Caco-2 (cell line): ENCODE data around the gene PRSS22. TPM values are rescaled to one million over a fixed set of nuclear protein-coding genes. Genes with fewer than 3 reads are reported as not detected.

ENCODE experiments used
- BruUV-seq: library from RNA; stranded (reverse); fragments of 400-500 nt; replicated peaks from 2 replicates; lab custom pipeline; 2021; lab: Mats Ljungman, UMichigan
- CTCF ChIA-PET: fragments of 300-600 bp; sonication (Branson Sonifier 250); formaldehyde crosslinking; loops from one replicate; lab custom pipeline; 2022; ENCODE audit warnings: antibody characterized with exemption; lab: Charles Lee
- POLR2A ChIA-PET: fragments of 300-600 bp; sonication (Branson Sonifier 250); formaldehyde crosslinking; loops from one replicate; lab custom pipeline; 2022; ENCODE audit warnings: antibody characterized with exemption; lab: Charles Lee
- DNase-seq, 2 experiments: peaks; one replicate each; pipeline versions ENCODE4 v3.0.0 to v3.0.0-alpha.2; 2020 to 2022
- H3K27me3 ChIP-seq: replicated peaks from 2 replicates; pipeline ENCODE4 v1.6.0; 2011; ENCODE audit warnings: low read length; ENCODE audit not compliant: control insufficient read depth, insufficient read depth
- H3K36me3 ChIP-seq: 2 replicates; pipeline ENCODE4 v1.5.1; 2011; ENCODE audit warnings: low read length; ENCODE audit not compliant: control insufficient read depth, insufficient read depth
- H3K4me1 ChIP-seq: fragments of 250-450 bp; sonication (Bioruptor Pico); 2 replicates; pipeline ENCODE4 v1.5.1; 2020; ENCODE audit warnings: mild to moderate bottlenecking
- H3K4me3 ChIP-seq: 2 replicates; pipeline ENCODE4 v1.5.1; 2011; ENCODE audit warnings: low read depth, mild to moderate bottlenecking, control low read depth, low read length
- H3K9me3 ChIP-seq: fragments of 250-450 bp; sonication (Bioruptor Pico); 2 replicates; pipeline ENCODE4 v1.5.1; 2020; ENCODE audit warnings: mild to moderate bottlenecking, moderate library complexity
- H3K27ac Mint-ChIP-seq: one replicate; pipeline ENCODE4 v1.8.0; 2022; ENCODE audit warnings: mixed read lengths; ENCODE audit not compliant: unreplicated experiment
- H3K27me3 Mint-ChIP-seq: one replicate; pipeline ENCODE4 v1.8.0; 2022; ENCODE audit warnings: mixed read lengths; ENCODE audit not compliant: insufficient read depth, unreplicated experiment
- H3K36me3 Mint-ChIP-seq: one replicate; pipeline ENCODE4 v1.8.0; 2022; ENCODE audit warnings: mild to moderate bottlenecking, mixed read lengths; ENCODE audit not compliant: insufficient read depth, unreplicated experiment
- H3K4me1 Mint-ChIP-seq: one replicate; pipeline ENCODE4 v1.8.0; 2022; ENCODE audit warnings: low read depth, mixed read lengths; ENCODE audit not compliant: unreplicated experiment
- H3K4me3 Mint-ChIP-seq: one replicate; pipeline ENCODE4 v1.8.0; 2022; ENCODE audit warnings: mild to moderate bottlenecking, moderate library complexity, mixed read lengths; ENCODE audit not compliant: unreplicated experiment
- H3K9me3 Mint-ChIP-seq: one replicate; pipeline ENCODE4 v1.8.0; 2022; ENCODE audit warnings: mixed read lengths; ENCODE audit not compliant: unreplicated experiment
- CTCF ChIP-seq, 2 experiments: fragments of 200-600 bp in 1 of 2; IDR thresholded peaks; 1 replicate in 1 of 2; 2 replicates in 1 of 2; pipeline versions ENCODE4 v1.5.1 to v1.8.0; 2011 to 2022; ENCODE audit warnings: antibody characterized with exemption in 1 of 2, control low read depth in 1 of 2, inconsistent platforms in 1 of 2, low read depth in 1 of 2, low read length in 1 of 2, mild to moderate bottlenecking in 1 of 2, moderate library complexity in 1 of 2; ENCODE audit not compliant: insufficient read depth in 1 of 2, severe bottlenecking in 1 of 2, unreplicated experiment in 1 of 2
- intact Hi-C: fragments of 100-400 bp; cut with micrococcal nuclease; formaldehyde crosslinking; loops from one replicate; pipeline ENCODE4 v1.10.0; 2022; ENCODE audit not compliant: unreplicated experiment
- total RNA-seq: library from RNA; stranded (reverse); gene quantifications from 2 replicates; pipeline ENCODE4 v1.2.3, GENCODE V29; 2022

PRSS22 gene
- total RNA-seq, 1 experiment from 2014 or later: 131 TPM

DNA sequence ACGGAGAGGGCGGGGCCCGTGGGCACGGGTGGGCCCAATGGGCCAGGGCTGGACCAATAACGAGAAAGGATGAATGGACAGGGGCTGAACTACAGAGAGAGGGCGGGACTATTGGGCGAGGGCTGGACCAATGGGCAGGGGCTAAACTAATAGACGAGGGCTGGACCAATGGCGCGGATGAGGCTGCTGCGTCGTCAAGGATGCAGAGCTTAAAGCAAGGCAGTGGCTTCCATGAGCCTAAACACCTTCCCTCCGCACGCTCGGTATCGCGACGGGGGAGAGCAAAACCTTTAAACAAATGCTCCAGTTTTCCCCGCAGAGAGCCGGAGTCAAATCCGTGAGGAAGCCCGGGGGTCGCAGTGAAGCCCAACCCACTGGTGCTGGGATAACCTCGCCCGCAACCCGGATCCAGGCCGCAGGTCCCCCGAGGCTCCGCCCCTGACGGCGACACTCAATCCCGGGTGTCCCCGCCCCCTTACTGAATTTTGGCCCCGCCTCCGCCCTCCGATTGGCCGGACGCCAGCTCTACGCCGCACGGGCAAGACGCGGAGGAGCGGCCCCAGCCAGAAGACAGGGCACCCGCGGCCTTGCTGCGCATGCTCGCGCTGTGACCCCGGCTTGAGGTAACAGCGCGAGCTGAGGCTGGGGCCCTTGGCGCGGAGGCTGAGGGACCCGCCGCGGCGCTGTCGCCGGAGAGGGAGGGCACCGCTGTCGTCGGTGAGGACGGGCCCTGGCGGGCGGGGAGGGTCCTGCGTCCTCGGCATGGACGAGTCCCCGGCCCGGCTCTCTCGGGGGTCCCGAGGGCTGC is 24.9 kb upstream of the PRSS22 start, which contains the start of gene FLYWCH2:
TSS of gene FLYWCH2 (plus strand) at position 566 of the 808 bp plus-strand sequence. CDS start 13,235 bp downstream, outside the sequence.
- intact Hi-C loops: loop anchor here (1.0 kb wide), 1 partner anchor 22 kb away; no protein-coding TSS in a partner anchor
- Histone ChIP-seq H3K4me3 (peak within 1 kb of the TSS; percentile 73), H3K4me1 (no peaks in the 10 kb centered on the region), H3K9me3 (peaks cover 16% of the 10 kb centered on the region), H3K27me3 (no peaks in the 10 kb centered on the region), H3K36me3 (no peaks in the 10 kb centered on the region)
- Mint-ChIP-seq H3K27me3 (no peaks in the 10 kb centered on the region), H3K9me3 (peaks cover 8% of the 10 kb centered on the region), H3K36me3 (no peaks in the 10 kb centered on the region), H3K4me1 (no peaks in the 10 kb centered on the region), H3K27ac (peak within 1 kb of the TSS; percentile 65), H3K4me3 (peak within 1 kb of the TSS; percentile 80)
- DNase-seq: peak; percentile 98 to 100
- peak in 1 of 2 experiments; percentile 5 for TF ChIP-seq CTCF (IDR thresholded peaks at IDR 0.05; ENCODE audit: insufficient read depth in 1 of 2, low read depth in 1 of 2, low read length in 1 of 2, severe bottlenecking in 1 of 2, unreplicated experiment in 1 of 2)
- BruUV-seq: no TSS peak
- POLR2A ChIA-PET: interaction anchor here (0.5 to 1.8 kb wide), 9 partner anchors 8 to 130 kb away, joined by 3 to 18 read pairs (median 5); partner anchors contain the start of genes FLYWCH1, PRSS41 and SRRM2
- CTCF ChIA-PET: interaction anchor here (0.7 to 2.6 kb wide), 14 partner anchors 14 to 200 kb away, joined by 3 to 16 read pairs (median 4); partner anchors contain the start of genes FLYWCH1, KCTD5 and PRSS22

DNA sequence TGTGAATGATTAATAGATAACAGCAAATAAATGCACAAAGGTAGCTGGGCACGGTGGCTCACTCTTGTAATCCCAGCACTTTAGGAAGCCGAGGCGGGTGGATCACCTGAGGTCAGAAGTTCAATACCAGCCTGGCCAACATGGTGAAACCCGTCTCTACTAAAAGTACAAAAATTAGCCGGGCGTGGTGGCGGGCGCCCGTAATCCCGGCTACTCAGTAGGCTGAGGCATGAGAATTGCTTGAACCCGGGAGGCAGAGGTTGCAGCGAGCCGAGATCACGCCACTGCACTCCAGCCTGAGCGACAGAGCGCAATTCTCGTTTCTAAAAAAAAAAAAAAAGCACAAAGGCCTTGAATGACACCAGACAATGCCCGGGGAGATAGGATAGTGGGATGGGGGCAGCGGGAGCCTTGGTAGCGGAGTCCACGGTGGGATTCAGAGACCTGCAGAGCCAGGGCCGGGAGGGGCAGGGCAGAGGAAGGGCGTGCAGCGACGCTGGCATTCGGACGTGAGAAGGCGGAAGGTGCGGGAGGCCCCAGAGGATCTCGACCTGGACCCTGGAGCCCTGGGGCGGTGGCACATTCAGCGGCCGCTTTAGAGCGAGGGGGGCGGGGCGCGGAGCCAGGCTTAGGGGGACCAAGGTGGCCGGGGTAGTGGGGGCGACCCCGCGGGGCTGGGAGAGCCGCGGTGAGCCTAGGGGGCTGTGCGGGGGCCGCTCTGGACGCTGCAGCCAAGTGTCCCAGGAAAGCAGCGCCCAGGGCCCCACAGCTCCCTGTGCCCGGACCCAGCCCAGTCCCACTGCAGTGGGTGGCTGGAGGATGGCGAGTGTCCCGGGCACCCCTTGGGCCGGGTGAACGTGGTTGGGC is 24.0 kb upstream of the PRSS22 start:
- Mint-ChIP-seq H3K4me1 (no peaks in the 10 kb centered on the region), H3K4me3 (peak overlapping the region; percentile 80), H3K27me3 (no peaks in the 10 kb centered on the region), H3K36me3 (no peaks in the 10 kb centered on the region), H3K27ac (peak overlapping the region; percentile 65), H3K9me3 (peaks cover 8% of the 10 kb centered on the region)
- intact Hi-C loops: no loop called here
- POLR2A ChIA-PET: interaction anchor here (1.0 to 1.8 kb wide), 5 partner anchors 14 to 29 kb away, joined by 4 to 18 read pairs (median 5); partner anchors contain the start of gene FLYWCH1
- H3K27me3 ChIP-seq: no peaks in the 10 kb centered on the region
- TF ChIP-seq CTCF (IDR thresholded peaks at IDR 0.05; ENCODE audit: insufficient read depth in 1 of 2, low read depth in 1 of 2, low read length in 1 of 2, severe bottlenecking in 1 of 2, unreplicated experiment in 1 of 2): no peak
- H3K4me3 ChIP-seq: peak overlapping the region; percentile 73
- H3K9me3 ChIP-seq: peaks cover 16% of the 10 kb centered on the region
- DNase-seq: peak; percentile 54 to 60
- CTCF ChIA-PET: interaction anchor here (0.8 to 2.6 kb wide), 11 partner anchors 13 to 199 kb away, joined by 3 to 16 read pairs (median 5); partner anchors contain the start of genes KCTD5 and PRSS22
- no peaks in the 10 kb centered on the region for H3K4me1 ChIP-seq
- no TSS peak for BruUV-seq
- no peaks in the 10 kb centered on the region for H3K36me3 ChIP-seq
